DLD1 (cell line): ENCODE measurements around the gene CROCC.
"Not testable (repeated sequence)": the region's sequence is repeated elsewhere in the genome, so short reads cannot be mapped to it uniquely, and the experiment has no call there.

ENCODE experiments used
- in situ Hi-C: cut with HindIII; loops from 2 replicates; pipeline ENCODE4 v1.10.0; 2017; ENCODE audit warnings: low sequenced_read_pairs

The CROCC gene

GRCh38 chr1:16921391-16922185, at the start of gene CROCC:
Gene CROCC (plus strand): TSS chr1:16921931. CDS start chr1:16922019, 88 bp downstream.
- in situ Hi-C loops = no loop called here

- in situ Hi-C loops = not testable (repeated sequence)
Measured at GRCh38 chr1:16872152-16873075, 49.3 kb upstream of the CROCC start.

DNA sequence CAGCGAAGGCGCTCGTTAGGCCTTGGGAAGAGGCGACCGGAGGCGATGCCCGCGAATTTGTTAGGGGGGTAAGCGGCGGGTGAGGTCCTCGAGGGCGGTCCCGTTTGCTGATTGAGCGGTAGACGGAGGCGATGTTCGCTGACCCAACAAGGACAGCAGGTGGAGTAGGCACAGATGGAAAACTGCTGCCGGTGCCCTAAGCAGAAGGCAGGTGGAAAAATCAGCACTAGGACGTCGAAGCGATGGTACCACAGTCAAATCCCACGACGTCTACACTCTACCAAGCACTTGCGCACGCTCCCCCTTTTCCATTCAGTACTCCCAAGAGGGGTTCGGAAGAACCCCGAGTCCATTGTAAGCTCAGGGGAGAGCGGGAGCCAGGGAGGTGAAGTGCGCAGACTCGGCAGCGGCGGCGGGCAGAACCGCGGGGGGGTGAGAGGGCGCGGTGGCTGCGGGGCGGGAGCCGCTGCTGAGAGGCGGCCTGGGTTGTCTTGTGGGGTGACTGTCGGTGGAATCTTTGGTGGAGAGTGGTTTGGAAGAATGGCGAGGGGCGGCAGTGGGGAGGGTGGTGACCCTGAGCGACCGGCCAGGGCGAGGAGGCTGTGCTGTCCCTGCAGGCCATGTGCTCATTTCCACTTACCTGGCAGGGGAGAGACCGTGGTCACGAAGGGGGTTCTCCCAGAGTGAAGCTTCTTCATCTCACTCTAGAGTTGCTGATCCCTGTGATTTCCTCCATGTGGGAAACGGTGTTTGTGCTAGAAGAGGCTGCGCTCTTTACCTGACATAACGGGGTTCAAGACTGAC, 48.5 kb upstream of the CROCC start:
- in situ Hi-C loops = not testable (repeated sequence)

GRCh38 chr1:16874968-16875765, 46.6 kb upstream of the CROCC start:
- in situ Hi-C loops = not testable (repeated sequence)

DNA sequence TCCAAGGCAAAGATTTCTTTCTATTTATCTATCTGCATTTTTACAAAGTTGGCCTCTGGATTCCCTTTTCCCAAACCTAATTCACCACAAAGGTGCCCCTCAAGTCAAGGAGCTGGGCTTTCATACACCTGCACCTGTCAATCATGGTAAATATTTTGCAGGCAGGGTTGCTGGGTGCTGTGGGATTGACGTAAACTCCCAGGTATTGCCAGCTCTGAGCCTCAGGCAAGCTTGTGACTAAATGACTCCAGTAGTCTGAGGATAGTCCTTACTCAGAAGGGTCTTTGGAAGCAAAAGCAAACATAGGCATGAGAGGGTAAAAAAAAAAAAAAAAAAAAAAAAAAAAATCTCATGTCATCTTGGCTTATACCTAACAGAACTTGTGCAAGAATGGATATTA, 40.0 kb upstream of the CROCC start:
- in situ Hi-C loops = not testable (repeated sequence)

- in situ Hi-C loops = no loop called here
Measured at GRCh38 chr1:16882986-16883385, 38.7 kb upstream of the CROCC start.

DNA sequence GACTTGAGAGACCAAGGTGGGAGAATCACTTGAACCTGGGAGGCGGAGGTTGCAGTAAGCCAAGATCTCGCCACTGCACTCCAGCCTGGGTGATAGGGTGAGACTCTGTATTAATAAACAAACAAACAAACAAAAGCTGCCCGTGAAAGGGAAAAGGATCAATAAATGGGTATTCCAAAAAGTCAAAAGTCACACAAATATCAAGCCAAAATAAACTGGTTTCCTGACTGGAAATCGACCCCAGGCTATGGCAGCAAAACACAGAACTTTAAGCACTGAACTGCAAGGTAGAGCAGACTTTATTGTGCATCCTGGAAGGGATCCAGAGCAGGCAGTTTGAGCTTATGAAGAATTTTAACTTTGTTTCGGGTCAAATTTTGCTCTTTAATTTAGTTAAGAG, 37.2 kb upstream of the CROCC start:
- in situ Hi-C loops = not testable (repeated sequence)

DNA sequence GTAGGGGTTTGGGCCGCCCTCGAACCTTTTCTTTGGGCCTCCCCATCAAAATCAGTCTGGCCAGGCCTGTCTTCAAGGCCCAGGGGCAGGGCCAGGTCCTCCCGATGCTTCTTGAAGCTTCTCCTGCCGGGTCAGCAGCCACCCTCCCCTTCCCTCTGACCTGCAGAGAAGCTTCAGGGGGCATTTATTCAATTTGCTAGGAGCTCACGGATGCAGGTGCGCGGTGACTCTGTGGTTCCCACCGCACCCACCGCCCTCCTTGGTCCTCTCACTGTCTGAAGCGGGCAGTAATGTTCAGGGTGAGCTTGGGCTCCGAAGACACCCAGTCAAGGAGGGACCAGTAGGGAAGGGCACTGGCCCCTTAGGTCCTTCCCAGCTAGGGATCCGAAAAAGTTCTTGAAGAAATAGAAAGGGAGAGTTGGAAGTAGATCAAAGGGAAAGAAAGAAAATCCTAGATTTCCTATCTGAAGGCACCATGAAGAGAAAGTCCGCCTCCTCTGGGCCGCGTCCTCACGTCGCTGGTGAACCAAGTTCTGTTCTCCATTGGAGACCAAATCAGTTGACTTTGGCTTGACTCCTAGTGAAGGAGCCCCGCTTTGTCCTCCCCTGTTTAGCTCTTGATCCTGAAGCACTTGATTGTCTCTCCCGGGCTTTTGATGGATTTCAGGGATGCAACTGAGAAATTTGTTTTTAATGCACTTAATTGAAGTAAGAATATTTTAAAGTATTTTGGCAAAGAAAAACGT, 34.7 kb upstream of the CROCC start:
- in situ Hi-C loops = no loop called here

DNA sequence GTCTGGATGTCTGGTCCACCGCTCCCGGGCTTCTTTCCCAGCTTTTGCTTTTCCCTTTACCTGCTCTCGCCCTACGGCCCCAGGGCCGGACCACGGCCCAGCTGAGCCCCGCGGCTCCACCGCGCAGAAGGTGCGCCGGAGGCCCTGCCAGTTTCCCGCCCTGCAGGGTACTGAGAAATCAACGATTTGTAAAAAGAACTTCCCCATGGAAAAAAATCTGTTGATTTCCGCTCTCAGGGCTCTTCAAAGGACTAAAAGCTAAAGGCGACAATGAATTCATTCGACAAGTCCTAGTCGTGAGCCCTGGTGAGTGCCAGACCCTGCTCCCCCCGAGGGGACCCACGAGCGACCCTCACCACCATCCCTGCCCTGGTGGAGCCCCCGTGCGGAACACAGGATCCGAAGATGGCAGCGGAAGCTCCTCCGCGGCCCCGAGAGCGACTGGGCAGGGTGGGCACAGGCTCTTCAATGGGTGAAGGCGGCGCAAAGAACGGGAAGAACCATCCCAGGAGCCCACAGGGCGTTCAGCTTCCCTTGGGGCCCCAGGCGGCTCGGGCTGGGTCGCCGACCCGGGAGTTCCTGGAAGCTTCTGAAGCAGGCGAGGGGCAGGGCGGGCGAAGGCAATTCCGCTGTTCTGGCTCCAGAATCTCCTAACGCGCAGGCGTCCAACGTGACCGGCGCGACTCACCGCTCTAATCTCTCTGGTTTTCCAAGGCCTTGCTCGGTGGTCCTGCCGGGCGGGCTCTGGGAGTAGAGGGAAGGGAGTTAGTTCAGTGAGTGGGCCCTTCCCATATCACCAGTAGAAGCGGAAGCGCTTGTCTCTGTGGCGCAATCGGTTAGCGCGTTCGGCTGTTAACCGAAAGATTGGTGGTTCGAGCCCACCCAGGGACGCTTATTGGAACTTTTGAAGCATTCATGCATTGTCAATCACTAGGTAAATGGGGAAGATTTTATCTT, 32.6 kb upstream of the CROCC start:
- in situ Hi-C loops = no loop called here

DNA sequence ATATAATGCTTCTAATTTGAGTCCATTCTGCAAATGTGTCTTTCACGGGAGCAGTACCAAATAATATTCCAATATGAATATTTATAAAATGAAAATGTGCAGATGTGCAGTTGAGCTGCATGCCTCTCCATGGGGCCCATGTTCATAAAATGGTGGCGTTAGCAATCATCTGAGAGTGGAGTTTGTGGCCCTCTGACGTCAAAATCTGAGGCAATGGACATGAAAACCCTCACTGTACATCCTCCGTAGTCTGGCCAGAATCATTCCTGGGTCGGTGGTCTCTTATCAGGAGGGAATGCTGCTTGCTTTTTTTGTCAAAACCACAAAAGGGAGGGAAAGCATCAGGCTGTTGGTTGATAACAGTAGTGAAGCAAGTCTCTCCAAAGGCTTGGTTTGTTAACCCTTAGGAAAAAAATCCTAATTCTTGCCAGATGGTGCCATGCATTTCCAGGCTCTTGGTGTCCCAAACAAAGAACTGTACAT, 31.2 kb upstream of the CROCC start:
- in situ Hi-C loops = not testable (repeated sequence)

- in situ Hi-C loops = not testable (repeated sequence)
Measured at GRCh38 chr1:16891057-16891456, 30.7 kb upstream of the CROCC start.

DNA sequence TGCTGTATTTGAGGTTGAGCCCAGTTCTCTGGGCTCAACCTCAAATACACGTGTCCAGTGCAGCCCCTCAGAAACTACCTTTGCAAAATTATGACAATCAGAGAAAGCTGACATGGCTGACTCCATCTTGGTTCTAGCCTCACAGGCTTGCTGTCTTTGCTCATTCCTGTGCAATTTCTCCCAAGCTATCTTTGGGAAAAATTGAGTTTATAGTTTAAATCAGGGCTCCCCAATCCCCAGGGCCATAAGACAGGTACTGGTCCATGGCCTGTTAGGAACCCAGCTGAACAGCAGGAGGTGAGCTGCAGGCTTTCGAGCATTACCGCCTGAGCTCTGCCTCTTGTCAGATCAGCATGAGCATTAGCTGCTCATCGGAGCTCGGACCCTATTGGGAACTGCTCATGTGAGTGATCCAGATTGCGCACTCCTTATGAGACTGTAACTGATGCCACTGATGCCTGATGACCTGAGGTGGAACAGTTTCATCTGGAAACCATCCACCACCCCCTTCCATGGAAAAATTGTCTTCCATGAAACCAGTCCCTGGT, 28.7 kb upstream of the CROCC start:
- in situ Hi-C loops = not testable (repeated sequence)

DNA sequence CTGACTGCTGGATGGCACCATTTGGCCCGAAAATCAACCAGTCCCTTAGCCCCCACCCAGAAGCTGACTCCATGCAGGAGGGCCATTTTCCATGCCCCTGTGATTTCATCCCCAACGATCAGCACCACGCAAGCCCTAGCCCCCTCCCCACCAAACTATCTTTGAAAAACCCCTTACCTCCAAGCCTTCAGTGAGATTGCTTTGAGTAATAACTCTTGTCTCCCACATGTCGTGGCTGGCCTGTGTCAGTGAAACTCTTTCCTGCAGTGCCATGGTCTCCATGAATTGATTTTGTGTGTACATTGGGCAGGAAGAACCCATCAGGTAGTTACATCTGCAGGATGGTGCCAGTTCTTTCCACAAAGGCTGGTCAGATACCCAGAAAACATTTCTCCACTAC, 27.9 kb upstream of the CROCC start:
- in situ Hi-C loops = not testable (repeated sequence)

DNA sequence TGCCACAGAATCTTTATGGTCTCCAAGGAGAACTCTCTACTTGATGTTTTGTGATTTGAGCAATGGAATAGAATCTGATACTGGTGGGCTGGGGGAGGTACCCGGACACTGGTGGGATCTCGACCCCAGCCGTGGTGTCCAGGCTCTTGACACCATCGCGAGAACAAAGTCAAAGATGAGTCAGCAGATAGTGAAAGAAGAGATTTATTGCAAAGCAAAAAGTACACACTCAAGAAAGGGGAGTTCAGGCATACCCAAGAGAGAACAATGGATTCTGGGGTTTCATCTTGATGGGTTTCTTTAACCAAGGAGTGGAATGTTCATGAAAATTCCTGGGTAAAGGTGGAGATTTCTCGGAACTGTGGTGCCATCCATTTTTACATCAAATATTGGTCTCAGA, 27.4 kb upstream of the CROCC start:
- in situ Hi-C loops = not testable (repeated sequence)

GRCh38 chr1:16895233-16895597, 26.5 kb upstream of the CROCC start:
- in situ Hi-C loops = not testable (repeated sequence)

DNA sequence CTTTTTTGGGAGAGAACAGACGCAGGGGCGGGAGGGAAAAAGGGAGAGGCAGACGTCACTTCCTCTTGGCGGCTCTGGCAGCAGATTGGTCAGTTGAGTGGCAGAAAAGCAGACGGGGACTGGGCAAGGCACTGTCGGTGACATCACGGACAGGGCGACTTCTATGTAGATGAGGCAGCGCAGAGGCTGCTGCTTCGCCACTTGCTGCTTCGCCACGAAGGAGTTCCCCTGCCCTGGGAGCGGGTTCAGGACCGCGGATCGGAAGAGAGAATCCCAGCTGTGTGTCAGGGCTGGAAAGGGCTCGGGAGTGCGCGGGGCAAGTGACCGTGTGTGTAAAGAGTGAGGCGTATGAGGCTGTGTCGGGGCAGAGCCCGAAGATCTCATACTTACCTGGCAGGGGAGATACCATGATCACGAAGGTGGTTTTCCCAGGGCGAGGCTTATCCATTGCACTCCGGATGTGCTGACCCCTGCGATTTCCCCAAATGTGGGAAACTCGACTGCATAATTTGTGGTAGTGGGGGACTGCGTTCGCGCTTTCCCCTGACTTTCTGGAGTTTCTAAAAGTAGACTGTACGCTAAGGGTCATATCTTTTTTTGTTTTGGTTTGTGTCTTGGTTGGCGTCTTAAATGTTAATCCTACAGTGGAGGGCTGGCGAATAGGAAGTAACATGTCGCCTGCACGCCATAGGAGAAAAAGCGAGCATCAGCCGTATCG, 26.0 kb upstream of the CROCC start, which contains the start of gene RNU1-2:
RNU1-2 (plus strand) TSS at position 383 of the 718 bp plus-strand sequence.
- in situ Hi-C loops = not testable (repeated sequence)
